Adrenal gland (tissue), 5 donors: ENCODE measurements around the gene SCFD2.

ENCODE experiments used
- POLR2A ChIP-seq, 2 donors: fragments of 450-650 bp; IDR thresholded peaks; one replicate each; pipeline ENCODE4 v1.6.1; 2017; ENCODE audit warnings: antibody characterized with exemption in 2 of 2, mild to moderate bottlenecking in 2 of 2, moderate library complexity in 1 of 2
- TF ChIP-seq, protein P1 (sequence below), 6 experiments: fragments of 450-650 bp in 4 of 6; fragments of 200-600 bp in 2 of 6; sonication (generic) in 1 of 6; IDR thresholded peaks; 1 replicate in 5 of 6; 2 replicates in 1 of 6; pipeline versions ENCODE4 v1.5.1 to v1.8.0; 2016 to 2021; ENCODE audit warnings: antibody characterized with exemption in 6 of 6, mild to moderate bottlenecking in 2 of 6, moderate library complexity in 1 of 6
- donor health status: DM: no; HTN: no; CAD: no.

- TF ChIP-seq, protein P1, sequence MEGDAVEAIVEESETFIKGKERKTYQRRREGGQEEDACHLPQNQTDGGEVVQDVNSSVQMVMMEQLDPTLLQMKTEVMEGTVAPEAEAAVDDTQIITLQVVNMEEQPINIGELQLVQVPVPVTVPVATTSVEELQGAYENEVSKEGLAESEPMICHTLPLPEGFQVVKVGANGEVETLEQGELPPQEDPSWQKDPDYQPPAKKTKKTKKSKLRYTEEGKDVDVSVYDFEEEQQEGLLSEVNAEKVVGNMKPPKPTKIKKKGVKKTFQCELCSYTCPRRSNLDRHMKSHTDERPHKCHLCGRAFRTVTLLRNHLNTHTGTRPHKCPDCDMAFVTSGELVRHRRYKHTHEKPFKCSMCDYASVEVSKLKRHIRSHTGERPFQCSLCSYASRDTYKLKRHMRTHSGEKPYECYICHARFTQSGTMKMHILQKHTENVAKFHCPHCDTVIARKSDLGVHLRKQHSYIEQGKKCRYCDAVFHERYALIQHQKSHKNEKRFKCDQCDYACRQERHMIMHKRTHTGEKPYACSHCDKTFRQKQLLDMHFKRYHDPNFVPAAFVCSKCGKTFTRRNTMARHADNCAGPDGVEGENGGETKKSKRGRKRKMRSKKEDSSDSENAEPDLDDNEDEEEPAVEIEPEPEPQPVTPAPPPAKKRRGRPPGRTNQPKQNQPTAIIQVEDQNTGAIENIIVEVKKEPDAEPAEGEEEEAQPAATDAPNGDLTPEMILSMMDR (IDR thresholded peaks at IDR 0.05), result no peak
- TF ChIP-seq POLR2A (IDR thresholded peaks at IDR 0.05), result no peak
These were observed 432.1 kb downstream of the SCFD2 start for GRCh38 chr4:52933738-52934137.
